ENCODE measurements around the gene KIAA1328. TPM values are rescaled to one million over a fixed set of nuclear protein-coding genes. Genes with fewer than 3 reads are reported as not detected.

KIAA1328 gene
- total RNA-seq, 1 donor from 2014 or later = 8.6 TPM

DNA sequence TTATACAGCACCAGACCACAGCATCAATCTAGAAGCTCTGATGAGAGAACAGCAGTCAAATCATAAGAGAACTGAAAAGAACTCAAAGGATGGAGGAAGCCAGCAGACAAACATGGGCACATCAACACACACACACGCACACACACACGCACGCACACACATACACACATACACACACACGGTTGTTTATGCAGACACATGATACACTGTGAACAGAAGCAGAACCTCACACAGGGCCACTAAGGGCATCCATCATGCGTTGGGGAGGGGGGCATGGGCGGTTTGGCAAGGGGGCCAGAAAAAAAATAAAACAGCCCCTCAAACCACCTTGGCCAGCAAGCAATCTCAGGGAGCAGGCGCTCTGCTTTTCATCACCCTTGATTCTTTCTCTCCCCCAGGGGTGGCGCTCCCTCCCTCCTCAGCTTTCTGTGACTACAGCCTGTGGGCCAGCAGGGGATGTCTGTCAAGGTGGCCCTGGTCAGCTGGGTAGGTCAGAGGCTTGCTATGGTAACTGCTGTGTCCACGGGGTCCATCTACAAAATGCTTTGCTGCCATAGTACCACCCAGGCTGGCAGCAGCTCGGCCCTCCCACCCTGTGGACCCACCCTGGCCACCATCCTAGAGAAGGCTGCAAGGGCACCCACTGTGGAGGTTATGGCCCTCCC is 418.7 kb downstream of the KIAA1328 start:
- intact Hi-C loops (cut with micrococcal nuclease) = loop anchor here (10.0 kb wide), 1 partner anchor 423 kb away; the partner anchor contains the start of genes KIAA1328 and TPGS2

DNA sequence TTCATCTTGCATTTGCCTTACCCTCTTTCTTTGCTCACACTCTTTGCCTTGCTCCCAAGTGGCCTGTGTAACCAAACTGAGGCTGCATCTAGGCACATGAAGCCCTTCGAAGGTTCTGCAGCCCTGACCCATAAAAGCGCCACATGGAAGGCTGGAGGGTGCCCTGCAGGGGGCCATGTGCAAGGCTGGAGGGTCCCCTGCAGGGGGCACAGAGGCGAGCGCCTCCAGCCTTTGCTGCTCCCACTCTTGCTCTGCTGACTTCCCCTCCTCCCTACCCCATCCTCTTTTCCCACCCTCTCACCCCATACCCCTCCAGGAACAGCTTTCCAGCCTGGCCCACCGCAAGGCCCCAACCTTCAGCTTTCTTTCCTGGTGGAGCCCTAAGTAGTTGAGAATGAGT is 419.4 kb downstream of the KIAA1328 start:
- intact Hi-C loops (cut with micrococcal nuclease) = loop anchor here (10.0 kb wide), 1 partner anchor 423 kb away; the partner anchor contains the start of genes KIAA1328 and TPGS2

DNA sequence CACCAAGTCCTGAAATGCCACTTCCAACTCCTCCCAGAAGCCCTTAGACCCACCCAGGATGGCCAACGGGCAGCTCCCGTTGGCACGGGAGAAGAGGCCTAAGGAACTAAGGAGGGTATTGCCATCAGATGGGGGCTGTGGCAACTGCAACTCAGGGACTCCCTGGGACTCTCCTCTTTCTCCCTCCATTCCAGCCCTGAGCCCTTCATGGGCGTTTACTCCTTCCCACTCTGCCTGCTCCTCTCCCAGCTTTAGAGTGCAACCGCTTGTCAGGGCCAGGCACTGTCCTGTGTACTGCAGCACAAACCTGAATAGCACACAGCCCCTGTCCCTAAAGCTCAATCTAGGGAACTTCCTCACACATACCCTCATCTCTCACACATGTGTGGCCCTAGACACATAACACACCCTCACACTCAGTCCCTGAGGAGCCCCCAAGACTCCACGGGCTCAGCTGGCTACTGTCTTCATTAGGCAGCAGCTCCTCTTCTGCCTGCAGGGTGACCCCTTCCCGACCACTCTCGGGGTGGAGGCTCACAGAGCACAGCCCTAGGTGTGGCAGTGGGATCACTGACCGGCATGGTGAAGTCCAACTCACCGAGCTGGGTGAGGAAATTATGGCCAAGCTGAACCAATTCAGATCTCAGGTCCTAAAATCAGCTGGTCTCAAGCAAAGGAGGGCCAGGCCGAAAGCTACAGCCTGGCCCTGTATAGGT is 420.4 kb downstream of the KIAA1328 start:
- intact Hi-C loops (cut with micrococcal nuclease) = loop anchor here (10.0 kb wide), 1 partner anchor 425 kb away; the partner anchor contains the start of genes KIAA1328 and TPGS2

DNA sequence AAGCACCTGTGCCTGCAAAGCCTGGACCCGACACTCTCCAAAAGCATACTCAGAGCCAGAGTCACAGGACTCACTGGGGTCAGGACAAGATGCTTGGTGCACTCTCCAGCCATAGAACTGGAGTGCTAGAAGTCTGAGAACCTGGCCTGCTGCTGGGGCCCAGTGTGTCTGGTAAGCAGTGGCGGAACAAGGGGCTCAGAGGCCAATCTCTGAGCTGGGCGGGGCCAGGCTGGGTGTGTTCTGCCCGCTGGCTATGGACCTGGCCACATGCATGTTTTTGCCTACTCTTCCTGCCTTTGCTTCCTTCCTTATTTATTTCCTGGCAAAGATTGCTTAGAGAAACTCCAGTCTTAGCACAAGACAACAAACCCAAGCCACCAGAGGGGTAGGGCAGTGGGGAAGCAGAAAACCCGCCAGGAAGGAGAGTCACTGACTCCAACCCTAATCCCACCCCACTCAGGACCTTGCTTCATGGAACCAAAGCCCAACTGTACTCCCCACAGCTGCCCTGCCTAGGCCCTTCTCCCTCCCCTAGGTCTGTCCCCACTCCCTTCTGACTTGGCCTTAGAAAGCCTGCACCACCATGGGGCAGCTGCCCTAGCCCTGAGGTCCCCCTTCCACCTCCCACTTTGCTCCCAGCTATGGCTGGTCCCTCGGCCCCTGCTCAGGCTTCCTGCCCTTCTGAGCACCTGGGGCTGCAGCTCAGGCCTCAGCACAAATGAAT is 421.1 kb downstream of the KIAA1328 start:
- intact Hi-C loops (cut with micrococcal nuclease) = loop anchor here (10.0 kb wide), 1 partner anchor 425 kb away; the partner anchor contains the start of genes KIAA1328 and TPGS2

DNA sequence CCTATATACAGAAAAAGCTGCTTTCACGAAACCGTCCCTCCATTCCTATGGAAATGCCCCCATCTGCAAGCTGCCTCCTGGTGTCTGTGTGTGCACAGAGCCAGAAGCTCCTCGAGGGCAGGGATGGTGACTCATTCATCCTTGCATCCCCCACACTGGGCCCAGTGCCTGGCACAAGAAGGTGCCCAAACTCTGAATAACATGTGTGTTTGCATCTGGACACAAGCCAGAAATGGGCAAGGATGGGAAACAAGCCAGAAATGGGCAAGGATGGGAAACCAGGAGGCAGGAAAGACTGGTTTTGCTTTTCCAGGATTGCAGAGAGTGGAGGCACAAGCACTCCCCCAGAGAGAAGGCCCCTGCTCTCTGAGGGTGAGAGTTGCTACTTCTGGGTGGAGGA is 422.8 kb downstream of the KIAA1328 start:
- intact Hi-C loops (cut with micrococcal nuclease) = no loop called here

DNA sequence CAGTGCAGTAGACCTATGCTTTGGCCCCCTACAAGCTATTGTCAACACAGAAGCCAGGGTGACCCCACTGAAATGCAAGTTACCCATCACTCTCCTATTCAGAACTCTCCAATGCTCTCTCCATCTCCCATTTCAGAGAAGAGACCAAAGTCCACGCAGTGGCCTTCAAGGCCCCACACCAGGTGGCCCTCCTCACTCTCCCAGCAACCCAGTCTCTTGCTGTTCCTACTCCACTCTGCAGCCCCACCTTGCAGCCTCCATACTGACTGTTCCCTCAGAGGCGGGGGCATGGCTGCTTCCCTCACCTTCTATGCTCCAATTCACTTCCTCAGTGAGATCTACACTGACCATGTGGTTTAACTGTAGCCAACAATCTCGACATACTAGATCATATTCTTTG is 423.4 kb downstream of the KIAA1328 start:
- intact Hi-C loops (cut with micrococcal nuclease) = no loop called here

DNA sequence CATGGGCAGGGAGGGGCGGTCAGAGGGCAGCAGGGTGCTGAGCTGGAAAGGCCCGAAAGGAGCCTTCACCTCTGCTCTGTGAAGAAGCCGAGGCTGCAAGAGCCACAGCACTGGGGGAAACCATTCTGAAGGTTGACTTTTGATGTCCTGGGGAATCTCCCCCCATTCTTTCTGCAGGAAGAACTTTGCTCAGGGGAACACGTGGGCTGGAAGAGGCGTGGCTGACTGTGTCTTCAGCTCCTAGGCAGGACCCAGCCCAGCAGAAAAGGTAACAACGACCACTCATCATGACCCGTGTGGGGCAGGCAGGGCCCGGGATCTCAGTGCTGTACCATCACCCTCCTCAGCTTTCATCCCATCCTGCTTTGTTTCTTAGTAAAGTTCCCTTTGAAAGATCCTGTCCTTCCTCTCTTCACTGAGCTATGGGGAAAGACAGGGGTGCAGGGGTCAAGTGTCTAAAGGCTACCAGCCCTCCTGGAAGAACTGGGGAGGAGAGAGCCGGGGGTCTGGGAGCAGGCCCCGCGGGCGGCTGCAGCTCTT is 424.0 kb downstream of the KIAA1328 start:
- intact Hi-C loops (cut with micrococcal nuclease) = no loop called here

DNA sequence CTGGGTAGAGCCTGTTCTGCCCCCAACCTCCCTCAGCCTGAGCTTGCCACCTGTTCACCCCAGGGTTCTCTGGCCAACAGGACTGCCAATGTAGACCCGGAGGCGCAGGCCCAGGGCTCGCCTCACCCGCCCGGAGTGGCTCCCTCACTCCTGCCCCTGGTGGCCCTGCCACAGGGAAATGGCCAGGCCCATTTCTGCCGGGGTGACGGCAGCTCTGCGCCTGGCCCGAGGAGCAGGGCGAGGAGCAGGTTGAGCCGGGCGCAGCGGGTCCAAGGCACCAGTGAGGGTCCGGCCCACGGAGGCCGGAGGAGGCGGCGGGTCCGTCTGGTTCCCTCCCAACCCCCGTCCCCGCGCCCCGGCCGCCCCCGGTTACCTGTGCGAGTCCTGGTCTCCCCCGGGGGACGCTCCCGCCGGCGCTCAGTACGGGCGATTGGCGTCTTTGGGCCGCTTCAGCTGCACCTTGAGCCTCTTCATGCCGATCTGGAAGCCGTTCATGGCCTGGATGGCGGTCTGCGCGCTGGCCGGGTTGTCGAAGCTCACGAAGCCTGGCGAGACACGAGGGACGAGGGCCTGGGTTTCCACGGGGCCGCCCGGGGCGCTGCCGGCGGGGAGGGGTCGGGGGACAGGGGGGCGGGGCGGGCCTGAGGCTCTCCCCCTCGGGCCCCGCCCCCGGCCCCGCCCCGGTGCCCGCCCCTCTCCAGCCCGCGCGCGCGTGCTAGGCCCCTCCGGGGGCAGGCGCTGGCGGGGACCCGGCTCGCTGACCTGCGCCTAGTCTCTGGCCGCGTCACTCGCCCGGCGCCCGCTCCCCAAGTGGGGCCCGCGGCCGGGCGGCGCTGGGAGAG is 424.7 kb downstream of the KIAA1328 start:
- intact Hi-C loops (cut with micrococcal nuclease) = no loop called here

DNA sequence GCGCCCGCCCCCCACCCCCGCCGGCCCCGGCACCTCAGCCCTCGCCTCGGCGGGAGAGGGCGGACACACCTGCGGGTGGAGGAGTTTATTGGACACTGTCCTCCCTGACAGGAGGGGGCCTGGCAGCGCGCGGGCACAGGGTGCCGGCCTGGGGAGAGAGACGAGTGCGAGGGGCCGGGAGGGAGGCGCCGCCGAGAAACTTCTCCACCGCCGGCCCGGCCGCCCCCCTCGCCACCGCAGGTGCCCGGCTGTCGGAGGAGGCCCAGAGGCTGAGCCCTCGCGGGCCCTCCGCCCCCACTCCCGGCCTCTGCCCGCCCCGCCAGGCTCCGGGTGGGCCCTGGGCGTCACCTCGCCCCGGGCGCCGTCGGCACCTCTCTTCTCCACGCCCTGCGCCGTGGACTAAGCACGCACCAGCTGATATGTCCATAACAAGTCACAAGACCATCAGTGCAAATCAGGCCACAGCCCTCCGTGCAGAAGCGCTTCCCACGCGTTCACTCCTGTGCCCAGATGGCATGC is 425.4 kb downstream of the KIAA1328 start:
- intact Hi-C loops (cut with micrococcal nuclease) = no loop called here

DNA sequence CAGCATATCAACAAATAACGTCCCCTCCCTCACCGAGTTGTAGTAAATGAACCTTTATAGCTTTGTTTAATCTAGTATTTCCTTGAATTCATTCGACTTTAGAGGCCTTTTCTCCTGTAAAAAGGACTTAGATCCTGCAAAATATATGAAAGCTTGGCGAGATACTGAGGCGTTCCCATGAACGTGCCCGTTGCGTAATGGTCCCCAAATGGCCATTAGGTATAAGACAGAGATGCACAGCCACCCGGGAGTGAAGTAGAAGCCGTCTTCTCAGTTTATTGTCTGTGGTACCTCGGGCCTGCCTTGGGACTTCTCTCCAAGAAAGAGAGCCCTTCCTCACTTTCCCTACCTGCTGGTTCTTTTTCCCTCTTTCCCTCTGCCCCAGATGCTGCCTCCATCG is 426.0 kb downstream of the KIAA1328 start:
- intact Hi-C loops (cut with micrococcal nuclease) = no loop called here

DNA sequence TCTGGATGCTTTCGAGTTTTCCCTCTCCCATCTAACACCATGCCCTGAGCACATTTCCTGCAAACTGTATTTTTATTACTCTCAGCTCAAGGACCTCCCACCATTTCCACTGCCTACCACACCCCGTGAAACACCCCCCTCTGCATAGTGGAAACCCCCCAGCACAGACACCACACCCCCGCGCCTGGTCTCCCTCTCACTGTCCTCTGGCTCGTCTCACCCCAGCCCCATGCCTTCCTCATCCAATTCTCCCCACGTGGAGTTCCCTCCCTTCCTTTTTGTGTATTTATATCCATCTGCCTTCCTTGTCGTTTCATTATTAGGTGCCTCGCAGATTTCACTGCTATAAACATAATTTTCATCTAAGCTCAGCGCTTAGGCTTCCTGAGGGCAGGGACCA is 429.2 kb downstream of the KIAA1328 start:
- intact Hi-C loops (cut with micrococcal nuclease) = no loop called here

DNA sequence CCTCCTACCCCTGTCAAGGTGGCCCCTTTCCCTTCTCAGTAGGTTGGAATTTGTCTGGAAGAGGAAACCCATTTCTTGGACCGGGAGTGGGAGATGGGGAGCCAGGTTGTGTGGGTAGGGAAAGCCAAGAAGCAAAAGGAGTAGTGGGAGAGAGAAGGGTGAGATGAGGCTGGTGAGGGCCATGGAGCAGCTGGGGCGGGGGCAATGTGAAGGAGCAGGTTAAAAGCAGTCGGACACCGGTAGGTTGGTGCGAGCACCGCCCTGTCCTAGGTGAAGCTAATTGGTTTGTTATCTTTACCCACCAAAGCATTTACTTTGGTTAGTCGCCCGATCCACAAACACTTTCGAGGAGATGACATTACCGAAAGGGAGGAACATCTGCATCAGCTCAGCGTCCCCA is 429.9 kb downstream of the KIAA1328 start:
- intact Hi-C loops (cut with micrococcal nuclease) = no loop called here

DNA sequence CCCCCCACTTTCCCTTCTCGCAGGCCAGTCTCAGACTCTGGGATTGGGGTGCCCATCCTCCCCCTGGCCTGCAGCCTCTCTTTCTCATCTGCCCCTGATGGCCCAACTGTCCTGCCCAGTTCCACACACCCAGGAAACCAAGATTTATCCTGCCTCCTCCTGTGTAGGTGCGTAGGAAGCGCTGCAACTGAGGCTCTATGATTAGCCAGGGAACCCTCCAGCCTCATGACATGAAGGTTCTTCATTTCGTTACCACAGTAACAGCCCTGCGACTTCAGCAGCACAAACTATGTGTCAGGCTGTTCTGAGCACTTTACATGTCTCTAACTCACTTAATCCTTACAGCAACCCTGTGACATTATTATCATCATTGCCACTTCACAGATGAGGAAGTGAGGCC is 430.8 kb downstream of the KIAA1328 start:
- intact Hi-C loops (cut with micrococcal nuclease) = no loop called here

DNA sequence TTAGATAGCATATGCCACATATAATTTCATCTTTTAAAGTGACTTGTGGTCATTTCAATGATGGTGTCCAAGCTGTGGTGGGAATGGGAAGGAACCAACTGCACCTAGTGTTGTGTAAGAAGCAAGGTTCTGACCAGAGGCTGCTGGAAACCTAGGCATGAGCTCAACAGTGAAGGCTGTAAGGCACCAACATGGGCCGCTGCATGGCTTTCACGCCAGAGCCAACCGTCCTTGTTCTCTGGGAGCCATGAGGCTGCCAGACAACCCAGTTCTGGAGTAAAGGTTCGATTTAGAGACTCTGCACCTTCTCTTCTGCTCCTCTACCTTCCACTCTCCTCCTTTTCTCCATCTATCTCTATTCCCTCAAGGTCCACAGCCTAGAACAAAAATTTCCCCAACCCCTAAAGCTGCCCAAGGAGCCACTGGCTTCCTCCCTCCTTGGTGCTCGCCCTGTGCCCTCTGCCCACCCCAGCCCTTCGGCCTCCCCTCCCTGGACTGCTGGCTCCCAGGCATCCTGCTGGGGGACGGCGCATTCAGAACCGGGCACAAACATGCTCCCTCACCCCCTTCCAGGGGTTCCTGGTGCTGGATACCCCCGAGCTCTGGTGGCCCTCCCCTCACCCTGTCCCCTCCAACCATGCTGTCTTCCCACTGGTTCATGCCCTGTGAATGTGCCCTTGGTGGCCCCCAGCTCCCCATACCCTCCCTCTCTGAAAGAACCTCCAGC is 431.6 kb downstream of the KIAA1328 start:
- intact Hi-C loops (cut with micrococcal nuclease) = no loop called here

DNA sequence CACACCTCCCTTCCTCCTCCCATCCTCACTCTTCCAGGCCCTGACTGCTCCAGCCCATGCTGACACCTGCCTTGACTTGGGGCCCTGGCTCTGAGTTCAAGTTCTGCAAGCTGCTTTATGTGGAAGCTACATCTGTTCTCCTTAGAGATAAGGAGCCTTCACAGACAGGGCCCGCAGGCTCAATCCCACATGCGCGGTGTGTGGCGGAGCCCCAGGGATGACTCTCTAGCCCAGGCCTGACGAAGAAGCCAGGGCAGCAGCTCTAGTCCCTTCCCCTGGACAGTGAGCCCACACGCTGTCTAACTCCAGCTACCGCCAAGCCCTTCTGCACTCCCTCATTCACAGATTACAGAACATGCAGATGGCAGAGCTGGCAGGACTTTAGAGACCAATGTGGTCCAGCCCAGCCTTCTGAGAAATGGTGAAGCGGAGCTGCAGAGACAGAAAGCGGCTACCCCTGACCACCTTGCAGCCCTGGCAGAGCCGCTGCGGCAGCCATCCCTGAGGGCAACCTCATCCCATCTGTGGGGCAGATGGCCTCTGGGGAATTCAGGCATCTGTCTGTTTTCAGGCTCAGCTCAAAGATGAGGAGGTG is 432.4 kb downstream of the KIAA1328 start:
- intact Hi-C loops (cut with micrococcal nuclease) = no loop called here

DNA sequence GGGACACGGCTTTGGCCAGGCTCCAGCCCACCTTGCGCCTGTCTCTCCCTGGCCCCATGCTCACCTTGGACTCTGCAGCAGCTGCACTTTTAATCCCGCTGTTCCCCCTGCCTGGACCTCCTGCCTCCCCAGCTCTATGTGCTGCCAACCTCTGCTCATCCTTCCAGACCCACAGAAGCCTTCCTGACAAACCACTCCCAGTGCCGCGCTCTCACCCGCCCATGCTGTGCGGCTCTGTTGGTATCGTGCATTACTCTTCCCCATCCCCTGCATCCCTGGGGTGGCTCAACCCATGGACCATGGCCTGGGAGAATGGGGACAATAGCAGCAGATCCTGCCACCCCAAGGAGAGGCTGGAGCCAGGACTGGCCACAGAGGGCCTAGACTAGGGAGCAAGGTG is 433.1 kb downstream of the KIAA1328 start:
- intact Hi-C loops (cut with micrococcal nuclease) = no loop called here

DNA sequence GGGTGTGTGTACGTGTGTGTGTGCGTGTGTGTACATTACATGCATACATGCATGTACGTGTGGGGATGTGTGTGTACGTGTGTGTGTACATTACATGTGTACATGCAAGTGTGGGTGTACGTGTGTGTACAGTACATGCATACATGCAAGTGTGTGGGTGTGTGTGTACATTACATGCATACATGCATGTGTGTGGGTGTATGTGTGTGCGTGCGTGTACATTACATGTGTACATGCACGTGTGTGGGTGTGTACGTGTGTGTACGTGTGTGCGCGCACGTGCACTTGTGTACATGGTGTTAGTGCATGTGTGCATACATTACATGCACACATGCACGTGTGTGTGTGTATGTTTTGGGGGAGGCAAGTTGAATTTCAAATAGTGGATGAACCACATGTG is 436.0 kb downstream of the KIAA1328 start:
- intact Hi-C loops (cut with micrococcal nuclease) = no loop called here

DNA sequence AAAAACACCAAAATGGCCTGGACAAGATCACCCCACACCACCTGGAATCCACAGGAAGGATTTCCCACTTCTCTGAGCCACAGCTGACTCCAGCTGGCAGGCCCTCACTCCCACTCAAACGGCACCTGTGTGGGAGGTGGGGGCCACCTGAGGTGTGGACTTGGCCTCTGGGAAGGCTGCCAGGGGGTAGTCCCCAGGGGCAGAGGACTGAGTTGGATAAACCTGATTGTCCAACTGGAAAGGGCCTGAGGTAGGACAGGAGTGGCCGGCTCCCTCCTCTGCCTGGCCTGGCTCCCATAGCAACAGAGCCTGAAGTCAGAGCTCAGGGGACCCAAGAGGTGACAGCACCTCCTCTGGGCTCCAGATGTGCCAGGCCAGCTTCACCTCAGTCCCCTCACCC is 436.5 kb downstream of the KIAA1328 start:
- intact Hi-C loops (cut with micrococcal nuclease) = no loop called here

DNA sequence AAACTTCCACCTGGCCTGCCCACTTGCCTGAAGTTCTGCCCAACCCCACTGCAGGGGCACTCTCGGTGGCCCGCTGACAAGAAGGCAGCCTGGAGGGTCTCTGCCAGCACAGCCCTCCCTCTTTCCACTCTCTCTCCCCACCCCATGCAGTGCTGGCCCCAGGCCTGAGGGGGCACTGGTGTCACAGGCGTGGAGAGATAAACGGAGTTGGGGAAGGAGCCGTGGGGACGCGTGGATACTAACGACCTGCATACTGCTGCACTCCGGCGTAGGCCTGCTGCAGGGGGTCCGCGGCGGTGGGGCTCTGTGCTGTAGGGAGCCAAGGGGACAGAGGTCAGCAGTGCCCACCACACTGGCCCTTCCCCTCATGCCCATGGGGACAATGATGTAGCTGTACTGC is 437.4 kb downstream of the KIAA1328 start:
- intact Hi-C loops (cut with micrococcal nuclease) = no loop called here

Measured in T-helper 1 cell treated with Interleukin-12 subunit alpha and Interleukin-12 subunit beta and Interleukin-4 antibody, amounts not matched to agents 30 ng/mL and 1 ng/mL, for 36 hours (primary cell).